Hepatocyte (in vitro differentiated cells): ENCODE results near the gene CDO1. TPM values are rescaled to one million over a fixed set of nuclear protein-coding genes. Genes with fewer than 3 reads are reported as not detected.
"Not testable (repeated sequence)": the region's sequence is repeated elsewhere in the genome, so short reads cannot be mapped to it uniquely, and the experiment has no call there.

Source experiments
- DNase-seq: peaks from one replicate; pipeline ENCODE4 v3.0.0-alpha.2; 2016; ENCODE audit warnings: low spot score
- H2AFZ ChIP-seq: fragments of 200-600 bp; sonication (generic); 2 replicates; pipeline ENCODE4 v1.6.0; 2016; ENCODE audit warnings: antibody characterized with exemption, mild to moderate bottlenecking
- H3K27ac ChIP-seq: fragments of 200-600 bp; sonication (generic); 2 replicates; pipeline ENCODE4 v1.5.1; 2016; ENCODE audit warnings: mild to moderate bottlenecking
- H3K27me3 ChIP-seq: fragments of 200-600 bp; sonication (generic); 2 replicates; pipeline ENCODE4 v1.6.1; 2016
- H3K36me3 ChIP-seq: fragments of 200-600 bp; sonication (generic); replicated peaks from 2 replicates; pipeline ENCODE4 v1.5.1; 2016; ENCODE audit warnings: low read depth; ENCODE audit not compliant: insufficient read depth
- H3K4me1 ChIP-seq: fragments of 200-600 bp; sonication (generic); 2 replicates; pipeline ENCODE4 v1.5.1; 2016; ENCODE audit warnings: mild to moderate bottlenecking, moderate library complexity; ENCODE audit not compliant: insufficient read depth
- H3K4me2 ChIP-seq: fragments of 200-600 bp; sonication (generic); 2 replicates; pipeline ENCODE4 v1.6.0; 2016
- H3K4me3 ChIP-seq: fragments of 200-600 bp; sonication (generic); 2 replicates; pipeline ENCODE4 v1.5.1; 2016; ENCODE audit warnings: mild to moderate bottlenecking
- H3K79me2 ChIP-seq: fragments of 200-600 bp; sonication (generic); 2 replicates; pipeline ENCODE4 v1.6.0; 2017; ENCODE audit warnings: mild to moderate bottlenecking
- H3K9me2 ChIP-seq: fragments of 200-600 bp; sonication (generic); replicated peaks from 2 replicates; pipeline ENCODE4 v1.6.0; 2017; ENCODE audit warnings: mild to moderate bottlenecking; ENCODE audit not compliant: insufficient read depth
- H3K9me3 ChIP-seq: fragments of 200-600 bp; sonication (generic); 2 replicates; pipeline ENCODE4 v1.5.1; 2016; ENCODE audit warnings: low read depth, mild to moderate bottlenecking
- H4K20me1 ChIP-seq: fragments of 200-600 bp; sonication (generic); 2 replicates; pipeline ENCODE4 v1.6.0; 2016; ENCODE audit warnings: mild to moderate bottlenecking; ENCODE audit not compliant: insufficient read depth, poor library complexity, severe bottlenecking
- EZH2 ChIP-seq: fragments of 200-600 bp; sonication (generic); IDR thresholded peaks from 2 replicates; pipeline ENCODE4 v1.6.1; 2016; ENCODE audit warnings: antibody characterized with exemption, mild to moderate bottlenecking, borderline replicate concordance
- EZH2phosphoT487 ChIP-seq: fragments of 200-600 bp; sonication (generic); IDR thresholded peaks from one replicate; pipeline ENCODE4 v1.6.1; 2018; ENCODE audit warnings: antibody characterized with exemption, mild to moderate bottlenecking, low read depth, moderate library complexity; ENCODE audit not compliant: unreplicated experiment, severe bottlenecking
- WGBS: methylation state at CpG from one replicate; pipeline ENCODE4 v1.1.6; 2016; ENCODE audit warnings: low lambda C conversion rate; ENCODE audit errors: missing lambda C conversion rate; 5-methylcytosine and 5-hydroxymethylcytosine counted together
- polyA plus RNA-seq: library from polyadenylated mRNA; unstranded; fragments of >200 nt; fragmentation: Nextera tagmentation; extraction: Ambion mirVana; gene quantifications from 2 replicates; pipeline ENCODE4 v1.2.1, GENCODE V29; 2016
- total RNA-seq: library from RNA; depleted of rRNA; stranded (reverse); fragments of >200 nt; gene quantifications from 2 replicates; pipeline ENCODE4 v1.2.3, GENCODE V29; 2014
- TF ChIP-seq, protein P1 (sequence below): fragments of 200-600 bp; sonication (generic); IDR thresholded peaks from 2 replicates; pipeline ENCODE4 v1.5.1; 2016; ENCODE audit warnings: antibody characterized with exemption, mild to moderate bottlenecking; ENCODE audit not compliant: poor library complexity

Gene CDO1
- total and polyA plus RNA-seq, 2 experiments from 2014 or later = 17.5 to 29.8 TPM

DNA sequence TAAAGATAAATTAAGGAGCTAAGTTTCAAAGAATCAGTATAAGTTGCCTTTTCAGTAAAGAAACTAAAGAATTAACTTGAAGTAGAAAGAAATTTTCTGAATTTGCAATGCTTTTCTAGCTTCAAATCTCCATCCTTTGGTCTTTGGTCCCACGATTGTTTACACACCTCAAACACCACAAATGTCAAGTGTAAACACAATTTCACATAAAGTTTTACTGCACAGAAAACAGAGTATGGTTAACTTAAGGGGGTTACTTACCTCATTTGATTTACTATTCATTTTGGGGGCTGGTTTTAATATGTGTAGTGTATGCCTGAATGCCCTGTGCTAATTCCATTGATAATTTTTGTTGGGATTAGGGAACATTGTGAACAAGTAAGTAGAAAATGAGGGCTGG lies 4.1 kb downstream of the CDO1 start:
- no peaks in the 10 kb centered on the region for H4K20me1 ChIP-seq
- peaks cover 27% of the 10 kb centered on the region for H3K27me3 ChIP-seq
- no peak for DNase-seq
- H3K9me2 ChIP-seq = no peaks in the 10 kb centered on the region
- no peak overlapping the region for H3K4me2 ChIP-seq
- H3K79me2 ChIP-seq = peaks cover 3% of the 10 kb centered on the region
- H3K9me3 ChIP-seq = no peaks in the 10 kb centered on the region
- no peak overlapping the region for H3K27ac ChIP-seq
- no peaks in the 10 kb centered on the region for H3K36me3 ChIP-seq
- TF ChIP-seq EZH2 = no peak
- TF ChIP-seq, protein P1, sequence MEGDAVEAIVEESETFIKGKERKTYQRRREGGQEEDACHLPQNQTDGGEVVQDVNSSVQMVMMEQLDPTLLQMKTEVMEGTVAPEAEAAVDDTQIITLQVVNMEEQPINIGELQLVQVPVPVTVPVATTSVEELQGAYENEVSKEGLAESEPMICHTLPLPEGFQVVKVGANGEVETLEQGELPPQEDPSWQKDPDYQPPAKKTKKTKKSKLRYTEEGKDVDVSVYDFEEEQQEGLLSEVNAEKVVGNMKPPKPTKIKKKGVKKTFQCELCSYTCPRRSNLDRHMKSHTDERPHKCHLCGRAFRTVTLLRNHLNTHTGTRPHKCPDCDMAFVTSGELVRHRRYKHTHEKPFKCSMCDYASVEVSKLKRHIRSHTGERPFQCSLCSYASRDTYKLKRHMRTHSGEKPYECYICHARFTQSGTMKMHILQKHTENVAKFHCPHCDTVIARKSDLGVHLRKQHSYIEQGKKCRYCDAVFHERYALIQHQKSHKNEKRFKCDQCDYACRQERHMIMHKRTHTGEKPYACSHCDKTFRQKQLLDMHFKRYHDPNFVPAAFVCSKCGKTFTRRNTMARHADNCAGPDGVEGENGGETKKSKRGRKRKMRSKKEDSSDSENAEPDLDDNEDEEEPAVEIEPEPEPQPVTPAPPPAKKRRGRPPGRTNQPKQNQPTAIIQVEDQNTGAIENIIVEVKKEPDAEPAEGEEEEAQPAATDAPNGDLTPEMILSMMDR = no peak
- no peak for TF ChIP-seq EZH2phosphoT487
- H3K4me3 ChIP-seq = no peak overlapping the region
- 39% methylated on average over 1 of the region's 1 CpG for WGBS
- H3K4me1 ChIP-seq = peaks cover 10% of the 10 kb centered on the region
- no peak overlapping the region for H2AFZ ChIP-seq

GRCh38 chr5:115811406-115811805 lies 5.1 kb downstream of the CDO1 start:
- Histone ChIP-seq H4K20me1 (no peaks in the 10 kb centered on the region), H3K9me3 (no peaks in the 10 kb centered on the region), H3K36me3 (no peaks in the 10 kb centered on the region), H3K27ac (no peak overlapping the region), H3K4me3 (no peak overlapping the region), H3K27me3 (peaks cover 27% of the 10 kb centered on the region), H3K79me2 (peaks cover 3% of the 10 kb centered on the region), H3K4me1 (peaks cover 12% of the 10 kb centered on the region), H3K4me2 (no peak overlapping the region), H2AFZ (no peak overlapping the region), H3K9me2 (no peaks in the 10 kb centered on the region)
- TF ChIP-seq, protein P1 = no peak
- no peak for TF ChIP-seq EZH2phosphoT487
- no peak for TF ChIP-seq EZH2
- no peak for DNase-seq

- H3K36me3 ChIP-seq = no peaks in the 10 kb centered on the region
- H4K20me1 ChIP-seq = no peaks in the 10 kb centered on the region
- peaks cover 23% of the 10 kb centered on the region for H3K27me3 ChIP-seq
- no peak overlapping the region for H3K27ac ChIP-seq
- TF ChIP-seq EZH2 = no peak
- TF ChIP-seq, protein P1 = no peak
- no peak for TF ChIP-seq EZH2phosphoT487
- H3K4me3 ChIP-seq = no peak overlapping the region
- no peaks in the 10 kb centered on the region for H3K9me2 ChIP-seq
- peaks cover 12% of the 10 kb centered on the region for H3K4me1 ChIP-seq
- H3K4me2 ChIP-seq = no peak overlapping the region
- no peaks in the 10 kb centered on the region for H3K9me3 ChIP-seq
- DNase-seq = no peak
- H2AFZ ChIP-seq = no peak overlapping the region
- peaks cover 3% of the 10 kb centered on the region for H3K79me2 ChIP-seq
Measured at GRCh38 chr5:115810761-115811160, 5.7 kb downstream of the CDO1 start.

DNA sequence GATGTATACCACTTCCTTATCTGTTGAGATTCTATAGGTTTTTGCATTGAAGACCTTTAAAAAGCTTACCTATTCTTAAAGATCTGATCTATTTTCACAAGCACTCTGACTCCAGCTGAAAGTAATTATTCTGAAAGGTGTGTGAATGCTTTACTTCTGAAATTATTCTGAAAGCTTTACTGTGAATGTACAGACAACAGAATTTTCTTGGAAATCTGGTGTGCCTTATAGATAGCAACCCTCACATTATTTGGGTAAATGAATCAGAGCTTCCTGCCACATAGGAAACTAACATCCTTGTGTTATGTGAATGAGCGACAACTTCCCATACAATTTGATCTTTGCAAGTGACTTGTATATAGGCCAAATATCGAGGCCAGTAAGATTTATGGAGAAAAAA lies 6.5 kb downstream of the CDO1 start:
- Histone ChIP-seq H3K9me3 (no peaks in the 10 kb centered on the region), H3K79me2 (peaks cover 3% of the 10 kb centered on the region), H3K36me3 (no peaks in the 10 kb centered on the region), H3K27ac (no peak overlapping the region), H3K27me3 (peaks cover 14% of the 10 kb centered on the region), H3K4me1 (peaks cover 9% of the 10 kb centered on the region), H3K9me2 (no peaks in the 10 kb centered on the region), H4K20me1 (no peaks in the 10 kb centered on the region), H2AFZ (no peak overlapping the region), H3K4me2 (no peak overlapping the region), H3K4me3 (no peak overlapping the region)
- DNase-seq = no peak
- WGBS = 86% methylated on average over 2 of the region's 2 CpGs
- TF ChIP-seq, protein P1 = no peak
- TF ChIP-seq EZH2phosphoT487 (no peak), EZH2 (no peak)

DNA sequence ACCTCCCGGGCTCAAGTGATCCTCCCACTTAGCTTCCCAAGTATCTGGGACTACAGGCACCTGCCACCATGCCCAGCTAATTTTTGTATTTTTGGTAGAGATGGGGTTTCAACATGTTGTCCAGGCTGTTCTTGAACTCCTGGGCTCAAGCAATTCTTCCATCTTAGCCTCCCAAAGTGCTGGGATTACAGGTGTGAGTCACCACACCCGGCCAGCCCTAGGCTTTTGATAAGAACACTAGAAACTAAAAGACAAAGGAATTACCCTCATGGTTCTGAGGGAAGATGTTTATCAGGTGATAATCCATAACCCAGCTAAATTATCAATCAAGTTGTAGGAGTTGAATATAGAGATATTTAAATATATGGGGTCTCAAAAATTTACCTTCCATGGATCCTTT lies 8.4 kb downstream of the CDO1 start:
- H3K9me2 ChIP-seq, H3K4me3 ChIP-seq, H4K20me1 ChIP-seq, H3K27ac ChIP-seq, DNase-seq, H3K27me3 ChIP-seq, H3K79me2 ChIP-seq, H3K4me2 ChIP-seq, H2AFZ ChIP-seq, H3K9me3 ChIP-seq, H3K4me1 ChIP-seq, H3K36me3 ChIP-seq: not testable (repeated sequence)
- WGBS = 79% methylated on average over 2 of the region's 2 CpGs
